ENCODE measurements around the gene MAPK8IP2.

DNA sequence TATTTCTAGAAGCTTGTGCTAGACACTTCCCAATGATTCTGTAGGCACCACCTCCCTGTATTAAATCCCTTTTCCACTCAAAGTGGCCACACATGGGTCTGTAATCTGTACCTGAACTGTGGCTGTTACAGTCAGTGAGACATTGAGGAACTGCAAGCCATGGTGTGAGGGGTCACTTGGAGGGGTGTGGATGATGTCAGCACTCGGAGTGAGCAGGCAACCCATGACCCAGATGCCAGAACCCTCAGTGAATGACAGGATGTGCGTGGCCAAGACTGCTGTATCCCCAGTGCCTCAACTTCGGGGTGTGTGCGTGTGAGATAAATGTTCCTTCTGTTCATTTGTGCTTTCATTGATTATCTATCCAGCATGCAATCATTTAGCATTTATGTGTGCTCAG, 57.3 kb downstream of the MAPK8IP2 start:
- TF ChIP-seq, protein P1, sequence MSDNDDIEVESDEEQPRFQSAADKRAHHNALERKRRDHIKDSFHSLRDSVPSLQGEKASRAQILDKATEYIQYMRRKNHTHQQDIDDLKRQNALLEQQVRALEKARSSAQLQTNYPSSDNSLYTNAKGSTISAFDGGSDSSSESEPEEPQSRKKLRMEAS (IDR thresholded peaks at IDR 0.05; ENCODE audit: low read depth): no peak
- TF ChIP-seq, protein P2, sequence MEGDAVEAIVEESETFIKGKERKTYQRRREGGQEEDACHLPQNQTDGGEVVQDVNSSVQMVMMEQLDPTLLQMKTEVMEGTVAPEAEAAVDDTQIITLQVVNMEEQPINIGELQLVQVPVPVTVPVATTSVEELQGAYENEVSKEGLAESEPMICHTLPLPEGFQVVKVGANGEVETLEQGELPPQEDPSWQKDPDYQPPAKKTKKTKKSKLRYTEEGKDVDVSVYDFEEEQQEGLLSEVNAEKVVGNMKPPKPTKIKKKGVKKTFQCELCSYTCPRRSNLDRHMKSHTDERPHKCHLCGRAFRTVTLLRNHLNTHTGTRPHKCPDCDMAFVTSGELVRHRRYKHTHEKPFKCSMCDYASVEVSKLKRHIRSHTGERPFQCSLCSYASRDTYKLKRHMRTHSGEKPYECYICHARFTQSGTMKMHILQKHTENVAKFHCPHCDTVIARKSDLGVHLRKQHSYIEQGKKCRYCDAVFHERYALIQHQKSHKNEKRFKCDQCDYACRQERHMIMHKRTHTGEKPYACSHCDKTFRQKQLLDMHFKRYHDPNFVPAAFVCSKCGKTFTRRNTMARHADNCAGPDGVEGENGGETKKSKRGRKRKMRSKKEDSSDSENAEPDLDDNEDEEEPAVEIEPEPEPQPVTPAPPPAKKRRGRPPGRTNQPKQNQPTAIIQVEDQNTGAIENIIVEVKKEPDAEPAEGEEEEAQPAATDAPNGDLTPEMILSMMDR (IDR thresholded peaks at IDR 0.05): no peak
- TF ChIP-seq EP300 (IDR thresholded peaks at IDR 0.05; ENCODE audit: borderline replicate concordance in 1 of 2, low read depth in 1 of 2, low read length in 1 of 2) (no peak), MXI1 (IDR thresholded peaks at IDR 0.05; ENCODE audit: low read depth, low read length) (no peak), TEAD4 (IDR thresholded peaks at IDR 0.05; ENCODE audit: borderline replicate concordance, insufficient read depth) (no peak), RAD21 (IDR thresholded peaks at IDR 0.05; ENCODE audit: low read length) (no peak), FOXM1 (IDR thresholded peaks at IDR 0.05; ENCODE audit: low read depth) (no peak), GATA2 (CRISPR knock-in tag; IDR thresholded peaks at IDR 0.05) (no peak), ELF1 (IDR thresholded peaks at IDR 0.05) (no peak), TCF12 (IDR thresholded peaks at IDR 0.05) (no peak)
- TF ChIP-seq, protein P3, sequence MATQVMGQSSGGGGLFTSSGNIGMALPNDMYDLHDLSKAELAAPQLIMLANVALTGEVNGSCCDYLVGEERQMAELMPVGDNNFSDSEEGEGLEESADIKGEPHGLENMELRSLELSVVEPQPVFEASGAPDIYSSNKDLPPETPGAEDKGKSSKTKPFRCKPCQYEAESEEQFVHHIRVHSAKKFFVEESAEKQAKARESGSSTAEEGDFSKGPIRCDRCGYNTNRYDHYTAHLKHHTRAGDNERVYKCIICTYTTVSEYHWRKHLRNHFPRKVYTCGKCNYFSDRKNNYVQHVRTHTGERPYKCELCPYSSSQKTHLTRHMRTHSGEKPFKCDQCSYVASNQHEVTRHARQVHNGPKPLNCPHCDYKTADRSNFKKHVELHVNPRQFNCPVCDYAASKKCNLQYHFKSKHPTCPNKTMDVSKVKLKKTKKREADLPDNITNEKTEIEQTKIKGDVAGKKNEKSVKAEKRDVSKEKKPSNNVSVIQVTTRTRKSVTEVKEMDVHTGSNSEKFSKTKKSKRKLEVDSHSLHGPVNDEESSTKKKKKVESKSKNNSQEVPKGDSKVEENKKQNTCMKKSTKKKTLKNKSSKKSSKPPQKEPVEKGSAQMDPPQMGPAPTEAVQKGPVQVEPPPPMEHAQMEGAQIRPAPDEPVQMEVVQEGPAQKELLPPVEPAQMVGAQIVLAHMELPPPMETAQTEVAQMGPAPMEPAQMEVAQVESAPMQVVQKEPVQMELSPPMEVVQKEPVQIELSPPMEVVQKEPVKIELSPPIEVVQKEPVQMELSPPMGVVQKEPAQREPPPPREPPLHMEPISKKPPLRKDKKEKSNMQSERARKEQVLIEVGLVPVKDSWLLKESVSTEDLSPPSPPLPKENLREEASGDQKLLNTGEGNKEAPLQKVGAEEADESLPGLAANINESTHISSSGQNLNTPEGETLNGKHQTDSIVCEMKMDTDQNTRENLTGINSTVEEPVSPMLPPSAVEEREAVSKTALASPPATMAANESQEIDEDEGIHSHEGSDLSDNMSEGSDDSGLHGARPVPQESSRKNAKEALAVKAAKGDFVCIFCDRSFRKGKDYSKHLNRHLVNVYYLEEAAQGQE (IDR thresholded peaks at IDR 0.05; ENCODE audit: low read depth, low read length): no peak
- TF ChIP-seq, protein P4, sequence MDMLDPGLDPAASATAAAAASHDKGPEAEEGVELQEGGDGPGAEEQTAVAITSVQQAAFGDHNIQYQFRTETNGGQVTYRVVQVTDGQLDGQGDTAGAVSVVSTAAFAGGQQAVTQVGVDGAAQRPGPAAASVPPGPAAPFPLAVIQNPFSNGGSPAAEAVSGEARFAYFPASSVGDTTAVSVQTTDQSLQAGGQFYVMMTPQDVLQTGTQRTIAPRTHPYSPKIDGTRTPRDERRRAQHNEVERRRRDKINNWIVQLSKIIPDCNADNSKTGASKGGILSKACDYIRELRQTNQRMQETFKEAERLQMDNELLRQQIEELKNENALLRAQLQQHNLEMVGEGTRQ (IDR thresholded peaks at IDR 0.05; ENCODE audit: borderline replicate concordance, low read depth, low read length): no peak
